ENCODE measurements around the gene FBXW10B. TPM values are rescaled to one million over a fixed set of nuclear protein-coding genes. Genes with fewer than 3 reads are reported as not detected.
"Not testable (repeated sequence)": the region's sequence is repeated elsewhere in the genome, so short reads cannot be mapped to it uniquely, and the experiment has no call there.

Gene FBXW10B
- total RNA-seq, 2 donors from 2014 or later: 0.35 TPM; not detected in 1

GRCh38 chr17:15642014-15642413 lies 22.5 kb upstream of the FBXW10B start:
- not testable (repeated sequence) for H3K27me3 ChIP-seq (replicated peaks; ENCODE audit: insufficient read depth); H3K36me3 ChIP-seq; DNase-seq (ENCODE audit: low spot score); ATAC-seq (ENCODE audit: insufficient number of reproducible peaks, low FRiP score, low read depth); H3K9me3 ChIP-seq; H3K27ac ChIP-seq; H3K4me3 ChIP-seq
- peaks cover 0 to 11% of the 10 kb centered on the region in 2 donors for H3K4me1 ChIP-seq (ENCODE audit: control insufficient read depth in 1 of 2, low read depth in 2 of 2)

GRCh38 chr17:15630930-15631453 lies 11.5 kb upstream of the FBXW10B start:
- not testable (repeated sequence) for H3K4me1 ChIP-seq (ENCODE audit: control insufficient read depth in 1 of 2, low read depth in 2 of 2); H3K27ac ChIP-seq; H3K9me3 ChIP-seq; ATAC-seq (ENCODE audit: insufficient number of reproducible peaks, low FRiP score, low read depth); DNase-seq (ENCODE audit: low spot score); H3K4me3 ChIP-seq; H3K27me3 ChIP-seq (replicated peaks; ENCODE audit: insufficient read depth); H3K36me3 ChIP-seq

- H3K4me1 ChIP-seq (ENCODE audit: control insufficient read depth in 1 of 2, low read depth in 2 of 2); H3K27me3 ChIP-seq (replicated peaks; ENCODE audit: insufficient read depth); H3K27ac ChIP-seq; H3K9me3 ChIP-seq; H3K4me3 ChIP-seq; H3K36me3 ChIP-seq; ATAC-seq (ENCODE audit: insufficient number of reproducible peaks, low FRiP score, low read depth); DNase-seq (ENCODE audit: low spot score): not testable (repeated sequence)
Measured at GRCh38 chr17:15629991-15630390, 10.5 kb upstream of the FBXW10B start.

GRCh38 chr17:15623661-15624209 lies 4.2 kb upstream of the FBXW10B start:
- H3K27me3 ChIP-seq (replicated peaks; ENCODE audit: insufficient read depth); H3K4me3 ChIP-seq; H3K4me1 ChIP-seq (ENCODE audit: control insufficient read depth in 1 of 2, low read depth in 2 of 2); H3K9me3 ChIP-seq; DNase-seq (ENCODE audit: low spot score); H3K27ac ChIP-seq; H3K36me3 ChIP-seq; ATAC-seq (ENCODE audit: insufficient number of reproducible peaks, low FRiP score, low read depth): not testable (repeated sequence)

- DNase-seq (ENCODE audit: low spot score); H3K27ac ChIP-seq: not testable (repeated sequence)
Measured at GRCh38 chr17:15623255-15623654, 3.8 kb upstream of the FBXW10B start.

GRCh38 chr17:15622124-15622523 lies 2.6 kb upstream of the FBXW10B start:
- H3K4me3 ChIP-seq; ATAC-seq (ENCODE audit: insufficient number of reproducible peaks, low FRiP score, low read depth); DNase-seq (ENCODE audit: low spot score); H3K4me1 ChIP-seq (ENCODE audit: control insufficient read depth in 1 of 2, low read depth in 2 of 2); H3K27ac ChIP-seq; H3K36me3 ChIP-seq; H3K9me3 ChIP-seq; H3K27me3 ChIP-seq (replicated peaks; ENCODE audit: insufficient read depth): not testable (repeated sequence)

More at GRCh38 chr17:15623255-15623654, 3.8 kb upstream of the FBXW10B start:
- not testable (repeated sequence) for H3K36me3 ChIP-seq; H3K4me1 ChIP-seq (ENCODE audit: control insufficient read depth in 1 of 2, low read depth in 2 of 2); ATAC-seq (ENCODE audit: insufficient number of reproducible peaks, low FRiP score, low read depth); H3K27me3 ChIP-seq (replicated peaks; ENCODE audit: insufficient read depth); H3K4me3 ChIP-seq; H3K9me3 ChIP-seq

- H3K4me1 ChIP-seq (ENCODE audit: control insufficient read depth in 1 of 2, low read depth in 2 of 2); ATAC-seq (ENCODE audit: insufficient number of reproducible peaks, low FRiP score, low read depth); H3K36me3 ChIP-seq; H3K4me3 ChIP-seq; DNase-seq (ENCODE audit: low spot score); H3K9me3 ChIP-seq; H3K27me3 ChIP-seq (replicated peaks; ENCODE audit: insufficient read depth); H3K27ac ChIP-seq: not testable (repeated sequence)
Measured at GRCh38 chr17:15616828-15617227, 2.7 kb downstream of the FBXW10B start.

GRCh38 chr17:15615850-15616249 lies 3.7 kb downstream of the FBXW10B start:
- DNase-seq (ENCODE audit: low spot score); H3K4me1 ChIP-seq (ENCODE audit: control insufficient read depth in 1 of 2, low read depth in 2 of 2); H3K36me3 ChIP-seq; H3K4me3 ChIP-seq; H3K9me3 ChIP-seq; ATAC-seq (ENCODE audit: insufficient number of reproducible peaks, low FRiP score, low read depth); H3K27ac ChIP-seq; H3K27me3 ChIP-seq (replicated peaks; ENCODE audit: insufficient read depth): not testable (repeated sequence)

GRCh38 chr17:15613111-15613510 lies 6.4 kb downstream of the FBXW10B start:
- H3K27me3 ChIP-seq (replicated peaks; ENCODE audit: insufficient read depth); H3K4me3 ChIP-seq; H3K4me1 ChIP-seq (ENCODE audit: control insufficient read depth in 1 of 2, low read depth in 2 of 2); ATAC-seq (ENCODE audit: insufficient number of reproducible peaks, low FRiP score, low read depth); H3K27ac ChIP-seq; H3K9me3 ChIP-seq; DNase-seq (ENCODE audit: low spot score); H3K36me3 ChIP-seq: not testable (repeated sequence)

GRCh38 chr17:15592960-15593359 lies 26.5 kb downstream of the FBXW10B start:
- not testable (repeated sequence) for ATAC-seq (ENCODE audit: insufficient number of reproducible peaks, low FRiP score, low read depth); H3K36me3 ChIP-seq; H3K4me1 ChIP-seq (ENCODE audit: control insufficient read depth in 1 of 2, low read depth in 2 of 2); H3K4me3 ChIP-seq; H3K9me3 ChIP-seq; H3K27ac ChIP-seq; H3K27me3 ChIP-seq (replicated peaks; ENCODE audit: insufficient read depth); DNase-seq (ENCODE audit: low spot score)

- not testable (repeated sequence) for DNase-seq (ENCODE audit: low spot score); H3K27ac ChIP-seq; H3K4me1 ChIP-seq (ENCODE audit: control insufficient read depth in 1 of 2, low read depth in 2 of 2); H3K9me3 ChIP-seq; H3K4me3 ChIP-seq; H3K27me3 ChIP-seq (replicated peaks; ENCODE audit: insufficient read depth); ATAC-seq (ENCODE audit: insufficient number of reproducible peaks, low FRiP score, low read depth); H3K36me3 ChIP-seq
Measured at GRCh38 chr17:15591986-15592385, 27.5 kb downstream of the FBXW10B start.

- not testable (repeated sequence) for DNase-seq (ENCODE audit: low spot score); ATAC-seq (ENCODE audit: insufficient number of reproducible peaks, low FRiP score, low read depth); H3K9me3 ChIP-seq
Measured at GRCh38 chr17:15590844-15591243, 28.7 kb downstream of the FBXW10B start.

More at GRCh38 chr17:15590844-15591243, 28.7 kb downstream of the FBXW10B start:
- H3K27ac ChIP-seq; H3K4me1 ChIP-seq (ENCODE audit: control insufficient read depth in 1 of 2, low read depth in 2 of 2); H3K4me3 ChIP-seq; H3K36me3 ChIP-seq; H3K27me3 ChIP-seq (replicated peaks; ENCODE audit: insufficient read depth): not testable (repeated sequence)

All from thoracic aorta (tissue), 2 donors.